Liver (tissue), 3 donors: ENCODE results near the gene CDCP1.

Source experiments
- CTCF ChIP-seq: fragments of 150-350 bp; IDR thresholded peaks from 2 replicates; pipeline ENCODE4 v1.5.1; 2017; ENCODE audit warnings: improper control_type of control experiment, low read depth, low read length; ENCODE audit not compliant: missing input control
- EGR1 ChIP-seq, 2 donors: IDR thresholded peaks; 2 replicates each; pipeline ENCODE4 v1.6.1; 2016 to 2018; ENCODE audit warnings: antibody characterized with exemption in 2 of 2, low read depth in 2 of 2
- FOXA1 ChIP-seq: IDR thresholded peaks from 2 replicates; pipeline ENCODE4 v1.6.1; 2016; ENCODE audit warnings: antibody characterized with exemption
- GABPA ChIP-seq, 2 donors: IDR thresholded peaks in 1 of 2; conservative IDR thresholded peaks in 1 of 2; 2 replicates each; pipeline ENCODE4 v1.6.1; 2016; ENCODE audit warnings: antibody characterized with exemption in 2 of 2, mild to moderate bottlenecking in 1 of 2, moderate library complexity in 1 of 2
- HNF4G ChIP-seq: IDR thresholded peaks from 2 replicates; pipeline ENCODE4 v1.6.1; 2016; ENCODE audit warnings: antibody characterized with exemption
- JUND ChIP-seq, 2 donors: IDR thresholded peaks; 2 replicates each; pipeline ENCODE4 v1.6.1; 2016; ENCODE audit warnings: antibody characterized with exemption in 2 of 2
- MAX ChIP-seq: IDR thresholded peaks from 2 replicates; pipeline ENCODE4 v1.6.1; 2016; ENCODE audit warnings: antibody characterized with exemption
- REST ChIP-seq: IDR thresholded peaks from 2 replicates; pipeline ENCODE4 v1.6.1; 2016; ENCODE audit warnings: antibody characterized with exemption, mild to moderate bottlenecking
- SP1 ChIP-seq: IDR thresholded peaks from 2 replicates; pipeline ENCODE4 v1.6.1; 2018; ENCODE audit warnings: antibody characterized with exemption, mild to moderate bottlenecking
- TAF1 ChIP-seq: conservative IDR thresholded peaks from 2 replicates; pipeline ENCODE4 v1.6.1; 2016; ENCODE audit warnings: antibody characterized with exemption, mild to moderate bottlenecking
- YY1 ChIP-seq: IDR thresholded peaks from 2 replicates; pipeline ENCODE4 v1.6.1; 2016; ENCODE audit warnings: antibody characterized with exemption, mild to moderate bottlenecking
- ZBTB33 ChIP-seq: IDR thresholded peaks from 2 replicates; pipeline ENCODE4 v1.6.1; 2016; ENCODE audit warnings: antibody characterized with exemption
- donor health status: healthy.
- donor health status: healthy.

GRCh38 chr3:45120359-45121158 lies 25.6 kb downstream of the CDCP1 start:
- TF ChIP-seq FOXA1 (no peak), ZBTB33 (no peak), CTCF (no peak), REST (no peak), SP1 (no peak), EGR1 (IDR thresholded peaks at IDR 0.05; ENCODE audit: low read depth in 2 of 2) (no peak), GABPA (IDR thresholded peaks at IDR 0.05 in 1 of 2, conservative IDR thresholded peaks at IDR 0.05 in 1 of 2) (no peak), HNF4G (no peak), JUND (IDR thresholded peaks at IDR 0.05) (no peak), YY1 (no peak), TAF1 (no peak), MAX (no peak)
